ENCODE data around the gene FHIP1A. TPM values are rescaled to one million over a fixed set of nuclear protein-coding genes. Genes with fewer than 3 reads are reported as not detected.

Gene FHIP1A
- total and polyA plus RNA-seq, 2 donors (not counting 3 experiments of a cell fraction or from before 2014, with no cell fraction given): 0.19 to 0.58 TPM

DNA sequence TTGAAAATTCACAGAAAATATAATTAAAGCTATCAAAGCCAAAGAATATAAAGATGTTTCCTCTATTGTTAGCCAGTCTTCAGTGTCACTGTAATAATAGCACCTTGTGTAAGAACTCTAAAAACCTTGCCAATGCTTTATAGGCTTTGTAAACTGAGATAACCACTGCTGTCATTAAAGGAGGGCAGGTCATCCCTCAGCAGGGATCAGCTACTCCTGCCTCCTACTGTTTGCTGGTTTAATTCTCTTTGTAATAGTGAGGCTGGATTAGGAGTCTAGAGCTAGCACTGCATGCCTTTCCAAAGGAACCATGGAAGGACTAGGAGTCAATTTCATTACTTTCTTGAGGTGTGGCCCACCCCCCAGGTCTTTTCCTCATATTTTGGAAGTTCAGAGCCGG is 46.2 kb downstream of the FHIP1A start:
- H3K4me3 ChIP-seq (replicated peaks in 1 of 3; ENCODE audit: insufficient read depth in 1 of 3, low read depth in 1 of 3, low read length in 3 of 3): no peak overlapping the region
- ChIA-PET CTCF (interaction anchor here (0.8 to 1.1 kb wide), 2 partner anchors 11 to 24 kb away, joined by 3 read pairs; no protein-coding TSS in a partner anchor), POLR2A (no interaction called here)
- no peaks in the 10 kb centered on the region for H3K4me1 ChIP-seq (ENCODE audit: control insufficient read depth, extremely low read depth, insufficient read depth, low read length)
- H3K36me3 ChIP-seq (ENCODE audit: control insufficient read depth in 2 of 2, extremely low read depth in 1 of 2, insufficient read depth in 2 of 2, low read length in 2 of 2): no peaks in the 10 kb centered on the region
- H3K27me3 ChIP-seq (ENCODE audit: control insufficient read depth in 2 of 2, insufficient read depth in 2 of 2, low read length in 2 of 2): no peaks in the 10 kb centered on the region
- intact Hi-C loops (cut with micrococcal nuclease) (no loop called here), dilution Hi-C loops (cut with MboI; ENCODE audit: extremely low pct_ligation_motif_present, low sequenced_read_pairs) (no loop called here)
- BruUV-seq (replicated peaks): no TSS peak
- DNase-seq (ENCODE audit: low read depth, low spot score): no peak
- no peak overlapping the region for H3K4me2 ChIP-seq (ENCODE audit: insufficient read depth, low read length)
- no peaks in the 10 kb centered on the region for H3K79me2 ChIP-seq (ENCODE audit: control insufficient read depth, insufficient read depth, low read length)
- H3K9ac ChIP-seq (replicated peaks; ENCODE audit: extremely low read depth, insufficient read depth, low read length): no peak overlapping the region
- no peak for FAIRE-seq
- H2AFZ ChIP-seq (ENCODE audit: low read depth, low read length): no peak overlapping the region
- no peaks in the 10 kb centered on the region for H3K9me1 ChIP-seq (replicated peaks; ENCODE audit: control insufficient read depth, extremely low read depth, insufficient read depth, low read length)
- no peaks in the 10 kb centered on the region for H4K20me1 ChIP-seq (replicated peaks; ENCODE audit: control insufficient read depth, extremely low read depth, insufficient read depth, low read length)
- H3K9me3 ChIP-seq (replicated peaks; ENCODE audit: control insufficient read depth, insufficient read depth, low read length): no peaks in the 10 kb centered on the region
- no peak overlapping the region for H3K27ac ChIP-seq (ENCODE audit: insufficient read depth, low read depth, low read length)
- TF ChIP-seq JUN (IDR thresholded peaks at IDR 0.05; ENCODE audit: borderline replicate concordance, insufficient read depth, insufficient read length, low read depth): no peak
- TF ChIP-seq EZH2 (IDR thresholded peaks at IDR 0.05; ENCODE audit: borderline replicate concordance, low read depth, low read length, severe bottlenecking): no peak
- no peak for TF ChIP-seq FOS (IDR thresholded peaks at IDR 0.05; ENCODE audit: borderline replicate concordance, insufficient read depth, low read length)
- TF ChIP-seq MYC (IDR thresholded peaks at IDR 0.05; ENCODE audit: low read depth, low read length): no peak
- TF ChIP-seq, protein P1, sequence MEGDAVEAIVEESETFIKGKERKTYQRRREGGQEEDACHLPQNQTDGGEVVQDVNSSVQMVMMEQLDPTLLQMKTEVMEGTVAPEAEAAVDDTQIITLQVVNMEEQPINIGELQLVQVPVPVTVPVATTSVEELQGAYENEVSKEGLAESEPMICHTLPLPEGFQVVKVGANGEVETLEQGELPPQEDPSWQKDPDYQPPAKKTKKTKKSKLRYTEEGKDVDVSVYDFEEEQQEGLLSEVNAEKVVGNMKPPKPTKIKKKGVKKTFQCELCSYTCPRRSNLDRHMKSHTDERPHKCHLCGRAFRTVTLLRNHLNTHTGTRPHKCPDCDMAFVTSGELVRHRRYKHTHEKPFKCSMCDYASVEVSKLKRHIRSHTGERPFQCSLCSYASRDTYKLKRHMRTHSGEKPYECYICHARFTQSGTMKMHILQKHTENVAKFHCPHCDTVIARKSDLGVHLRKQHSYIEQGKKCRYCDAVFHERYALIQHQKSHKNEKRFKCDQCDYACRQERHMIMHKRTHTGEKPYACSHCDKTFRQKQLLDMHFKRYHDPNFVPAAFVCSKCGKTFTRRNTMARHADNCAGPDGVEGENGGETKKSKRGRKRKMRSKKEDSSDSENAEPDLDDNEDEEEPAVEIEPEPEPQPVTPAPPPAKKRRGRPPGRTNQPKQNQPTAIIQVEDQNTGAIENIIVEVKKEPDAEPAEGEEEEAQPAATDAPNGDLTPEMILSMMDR (IDR thresholded peaks at IDR 0.05; ENCODE audit: extremely low read depth in 1 of 2, insufficient read depth in 1 of 2, low read depth in 1 of 2, low read length in 2 of 2): no peak
- TF ChIP-seq, protein P2, sequence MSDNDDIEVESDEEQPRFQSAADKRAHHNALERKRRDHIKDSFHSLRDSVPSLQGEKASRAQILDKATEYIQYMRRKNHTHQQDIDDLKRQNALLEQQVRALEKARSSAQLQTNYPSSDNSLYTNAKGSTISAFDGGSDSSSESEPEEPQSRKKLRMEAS (IDR thresholded peaks at IDR 0.05; ENCODE audit: insufficient read depth, insufficient read length): no peak
- no peak for TF ChIP-seq POLR2A (IDR thresholded peaks at IDR 0.05; ENCODE audit: low read depth, low read length)
- no peak for TF ChIP-seq GATA2 (IDR thresholded peaks at IDR 0.05; ENCODE audit: insufficient read depth, insufficient read length, low read depth, low read length)
- TF ChIP-seq POLR2AphosphoS5 (IDR thresholded peaks at IDR 0.05; ENCODE audit: insufficient read depth, low read depth, low read length): no peak
